ENCODE results near the gene TLL2. TPM values are rescaled to one million over a fixed set of nuclear protein-coding genes. Genes with fewer than 3 reads are reported as not detected.

The TLL2 gene
- total RNA-seq, 1 donor from 2014 or later: 6.5 TPM

- no peak for DNase-seq
Observed at GRCh38 chr10:96420228-96421009, 93.3 kb downstream of the TLL2 start.

DNA sequence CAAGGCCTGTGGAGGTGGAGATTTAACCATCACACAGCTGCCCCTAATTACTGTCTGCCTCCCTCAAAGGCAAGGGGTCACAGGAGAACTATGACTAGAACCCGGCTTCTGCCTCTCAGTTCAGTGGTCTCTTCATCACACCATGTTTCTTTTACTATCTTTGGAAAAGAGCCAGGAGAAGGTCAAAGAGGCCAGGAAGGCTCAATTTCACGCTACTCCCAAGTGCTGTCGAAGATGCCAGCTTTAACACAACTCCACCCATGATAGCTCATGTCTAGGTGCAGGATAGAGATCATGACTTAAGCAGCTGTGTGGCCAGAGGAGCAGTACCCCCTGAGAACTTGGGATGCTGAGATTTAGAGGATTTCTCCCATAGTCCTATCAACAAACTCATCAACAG is 94.4 kb downstream of the TLL2 start:
- DNase-seq: no peak

GRCh38 chr10:96418582-96418981 is 95.1 kb downstream of the TLL2 start:
- DNase-seq: no peak

DNA sequence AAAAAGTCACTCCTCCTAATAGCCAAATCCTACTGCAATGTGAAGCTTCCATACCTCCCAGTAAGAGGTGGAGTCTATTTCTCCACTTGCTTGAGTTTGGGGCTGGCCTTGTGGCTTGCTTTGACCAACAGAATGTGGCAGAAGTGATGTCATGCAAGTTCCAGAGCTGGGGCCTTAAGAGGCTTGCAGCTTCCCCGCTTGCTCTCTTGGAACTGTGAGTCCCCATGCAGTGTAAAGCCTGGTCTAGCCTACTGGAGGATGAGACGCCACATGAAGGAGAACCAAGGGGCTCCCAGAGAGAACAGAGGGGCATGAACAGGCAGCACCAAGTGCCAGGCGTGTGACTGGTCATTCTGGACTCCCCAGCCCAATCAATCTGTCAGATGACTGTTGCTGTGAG is 96.3 kb downstream of the TLL2 start:
- DNase-seq: peak; percentile 38

- DNase-seq: peak; percentile 90
Observed at GRCh38 chr10:96416643-96417042, 97.1 kb downstream of the TLL2 start.

DNA sequence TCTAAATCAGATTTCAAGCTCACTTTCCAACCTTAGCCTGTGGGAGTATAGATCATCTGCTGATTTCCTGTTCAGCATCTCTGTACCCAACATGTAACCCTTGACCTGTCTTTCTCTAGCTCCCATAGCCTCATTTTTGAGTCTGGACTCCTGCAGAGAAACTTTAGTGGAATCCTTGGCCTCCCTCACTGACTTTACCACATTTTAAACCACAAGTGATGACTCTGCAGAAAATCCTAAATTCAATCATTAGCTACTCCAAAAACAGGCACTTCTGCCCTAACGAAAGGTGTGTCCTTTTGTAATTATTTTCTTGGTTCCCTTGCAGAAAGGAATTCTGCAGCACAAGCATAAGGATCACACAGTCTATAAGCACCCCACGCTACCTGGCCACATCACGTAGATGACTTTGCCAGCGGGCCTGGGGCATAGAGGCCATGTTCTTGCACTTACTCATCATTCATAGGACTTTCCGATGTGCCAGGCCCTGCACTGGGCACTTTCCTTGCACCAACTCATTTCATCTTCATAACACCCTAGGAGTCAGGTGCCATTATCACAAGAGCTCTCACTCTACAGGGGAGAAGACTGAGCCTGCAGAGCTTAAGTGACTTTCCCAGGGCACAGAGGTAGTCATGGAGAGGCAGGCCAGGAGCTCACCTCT is 97.7 kb downstream of the TLL2 start:
- DNase-seq: no peak

GRCh38 chr10:96415150-96415890 is 98.4 kb downstream of the TLL2 start:
- DNase-seq: no peak

GRCh38 chr10:96414303-96414702 is 99.4 kb downstream of the TLL2 start:
- DNase-seq: no peak

DNA sequence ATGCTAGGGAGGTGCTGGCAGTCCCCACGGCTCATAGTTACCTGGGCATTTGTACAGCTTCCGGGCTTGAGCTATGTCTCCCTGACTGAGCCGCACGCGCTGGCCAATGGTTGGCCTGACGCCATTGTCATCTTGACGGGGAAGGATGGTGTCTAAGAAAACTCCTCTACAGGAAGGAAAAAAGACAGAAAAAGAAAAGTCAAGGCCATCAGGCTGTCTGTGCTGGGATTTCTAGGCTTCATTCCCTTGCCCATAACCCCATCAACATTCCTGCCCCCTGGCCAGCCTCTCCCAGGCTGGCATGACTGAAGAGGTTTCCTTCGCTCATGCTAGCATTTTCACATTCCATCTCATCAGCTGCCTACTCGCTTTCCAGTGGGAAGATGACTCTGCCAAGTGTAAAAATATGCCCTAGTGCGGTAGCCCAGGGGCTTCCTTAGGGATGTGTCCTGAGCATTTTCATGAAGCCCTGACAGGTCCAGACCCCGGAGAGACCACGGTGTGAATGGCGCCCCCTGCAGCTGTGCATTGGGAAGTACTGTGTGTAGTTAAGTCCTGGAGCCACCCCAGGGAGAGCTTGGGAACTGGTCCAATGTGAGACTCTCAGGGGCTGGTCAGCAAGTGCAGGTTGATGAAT is 100.5 kb downstream of the TLL2 start:
- peak; percentile 43 for DNase-seq

DNA sequence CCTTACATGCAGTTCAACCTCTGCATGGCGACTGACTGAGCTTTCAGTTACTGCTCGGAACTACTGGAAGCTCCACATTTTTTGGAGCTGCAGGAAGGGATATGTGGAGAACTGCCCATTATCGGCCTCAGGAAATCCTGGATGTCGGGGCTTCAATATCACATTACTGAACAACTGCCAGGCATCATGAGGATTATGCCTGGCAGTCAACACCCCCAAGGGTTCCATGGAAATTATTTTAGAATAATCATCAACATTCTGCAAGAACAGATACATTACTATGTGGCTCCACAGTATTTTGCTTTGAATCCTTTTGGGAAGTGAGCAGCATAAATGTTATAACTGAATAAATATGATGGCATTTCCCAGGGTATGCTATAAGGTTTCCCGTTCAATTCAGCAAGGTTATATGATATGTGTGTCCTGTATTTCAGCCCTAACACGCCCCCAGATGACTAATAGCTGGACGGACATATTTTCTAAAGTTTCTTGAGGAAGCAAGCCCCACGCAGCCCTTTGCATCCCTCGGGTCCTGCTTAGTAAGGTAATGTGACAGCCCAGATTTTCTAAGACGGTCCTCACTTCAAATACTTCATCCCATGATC is 101.9 kb downstream of the TLL2 start:
- peak; percentile 45 for DNase-seq

GRCh38 chr10:96410296-96410695 is 103.4 kb downstream of the TLL2 start:
- DNase-seq: no peak

GRCh38 chr10:96408201-96408600 is 105.5 kb downstream of the TLL2 start:
- DNase-seq: no peak

DNA sequence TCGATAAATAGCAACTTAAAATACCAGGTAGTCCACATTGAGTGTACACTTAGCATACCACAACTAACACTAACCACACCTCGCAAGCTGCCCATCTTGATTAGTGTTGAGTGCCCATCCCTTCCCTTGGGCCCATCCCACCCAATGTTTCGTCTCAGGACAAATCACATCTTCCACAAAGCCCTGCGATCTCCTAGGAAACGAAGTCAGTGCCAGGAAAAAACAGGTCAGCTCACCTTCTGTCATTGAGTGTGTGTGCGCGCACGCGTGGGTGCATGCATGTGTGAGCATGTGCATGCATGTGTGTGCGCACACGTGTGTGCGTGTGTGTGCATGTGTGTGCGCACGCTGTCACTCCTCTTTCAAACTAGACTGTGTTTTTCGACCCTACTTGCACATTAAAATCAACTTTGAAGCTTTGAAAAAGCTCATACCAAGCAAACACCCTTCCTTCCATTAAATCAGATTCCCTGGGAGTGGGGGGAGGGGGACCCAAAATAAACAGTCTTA is 106.1 kb downstream of the TLL2 start:
- DNase-seq: no peak

DNA sequence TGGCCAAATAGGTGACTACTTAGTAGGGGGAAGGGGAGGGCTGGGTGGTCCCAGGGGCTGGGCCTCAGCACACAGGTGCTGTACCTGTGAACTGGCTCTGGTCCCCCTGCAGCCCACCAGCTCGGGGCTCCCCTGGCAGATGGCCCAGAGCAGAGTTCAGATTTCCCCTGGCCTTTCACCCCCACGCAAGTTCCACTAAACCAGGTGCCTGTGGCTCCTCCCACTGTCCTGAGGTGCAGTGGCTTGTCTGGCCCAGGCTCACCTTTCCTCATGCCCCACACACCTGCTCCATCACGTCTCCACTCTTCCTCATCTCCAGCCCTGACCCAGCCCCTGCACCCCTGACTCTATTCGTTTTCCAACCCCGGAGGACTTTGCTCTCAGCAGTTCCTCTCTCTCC is 107.6 kb downstream of the TLL2 start:
- no peak for DNase-seq

DNA sequence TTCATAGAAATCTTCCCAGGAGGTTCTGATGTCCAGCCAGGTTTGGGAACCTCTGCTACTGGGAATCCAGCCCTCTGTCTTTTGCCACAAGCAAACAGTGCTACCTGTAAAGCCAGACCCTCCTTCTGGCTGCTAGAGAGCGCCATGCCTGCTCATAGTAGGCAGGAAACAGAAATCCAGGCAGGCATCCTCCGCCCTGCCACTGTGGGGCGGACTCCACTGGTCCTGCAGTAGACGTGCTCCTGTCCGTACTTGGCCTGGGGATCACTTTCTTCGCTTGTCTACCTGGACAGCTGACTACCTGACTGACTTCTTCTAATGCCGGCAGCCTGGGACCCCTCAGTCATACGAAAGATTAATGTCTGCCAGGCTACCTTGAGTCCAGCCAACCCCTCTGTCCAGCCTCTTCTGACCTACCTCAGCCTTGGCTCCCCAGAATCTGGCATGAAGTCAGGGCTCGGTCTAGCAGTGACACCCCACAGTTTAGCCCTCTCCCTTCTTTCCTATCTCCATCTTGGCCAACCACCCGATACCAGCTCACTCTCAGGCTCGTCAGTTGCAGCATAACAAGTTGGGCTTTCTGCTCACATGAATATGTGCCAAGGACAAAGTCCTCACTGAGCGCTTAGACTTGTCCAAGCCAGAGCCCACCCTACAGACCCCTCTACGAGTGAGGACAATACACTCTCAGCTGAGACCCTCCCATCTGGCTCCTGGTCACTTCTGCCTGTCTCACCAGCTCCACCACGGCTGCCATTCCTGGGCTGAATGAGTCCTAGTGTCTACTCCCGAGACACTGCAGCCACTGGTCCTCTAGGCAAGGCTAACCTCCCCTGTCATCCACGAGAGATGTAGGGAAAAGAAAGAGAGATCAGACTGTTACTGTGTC is 111.1 kb downstream of the TLL2 start:
- DNase-seq: no peak

DNA sequence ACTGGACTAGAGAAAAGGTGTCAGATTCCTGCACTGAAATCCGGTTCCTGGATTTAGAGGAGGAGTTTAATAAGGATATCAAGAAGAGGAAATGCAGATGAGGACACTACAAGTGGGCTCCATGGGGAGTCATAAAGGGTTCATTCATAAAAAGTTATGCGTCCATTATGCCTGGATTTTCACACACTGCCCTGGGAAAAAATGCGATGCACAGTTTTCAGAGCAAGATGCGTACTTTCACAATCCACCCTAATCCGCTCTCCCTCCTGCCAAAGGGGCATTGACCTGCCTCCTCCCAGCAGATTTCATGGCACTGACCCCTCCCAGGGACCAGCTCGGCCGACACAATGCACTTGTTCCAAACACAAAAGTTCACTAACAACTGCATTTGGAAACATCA is 112.7 kb downstream of the TLL2 start:
- DNase-seq: no peak

- no peak for DNase-seq
Observed at GRCh38 chr10:96400465-96400864, 113.3 kb downstream of the TLL2 start.

- no peak for DNase-seq
Observed at GRCh38 chr10:96397902-96398301, 115.8 kb downstream of the TLL2 start.

GRCh38 chr10:96395931-96396877 is 117.5 kb downstream of the TLL2 start:
- peak; percentile 89 for DNase-seq

GRCh38 chr10:96390460-96390864 is 123.3 kb downstream of the TLL2 start:
- DNase-seq: peak; percentile 87

Measured in tongue (tissue), 2 donors.